ENCODE data around the gene WDR89. TPM values are rescaled to one million over a fixed set of nuclear protein-coding genes. Genes with fewer than 3 reads are reported as not detected.
"Not testable (repeated sequence)": the region's sequence is repeated elsewhere in the genome, so short reads cannot be mapped to it uniquely, and the experiment has no call there.

The WDR89 gene
- total RNA-seq, 1 donor from 2014 or later: 9.6 TPM

- Mint-ChIP-seq H3K27ac (ENCODE audit: unreplicated experiment) (no peak overlapping the region), H3K36me3 (ENCODE audit: unreplicated experiment) (no peaks in the 10 kb centered on the region), H3K27me3 (ENCODE audit: unreplicated experiment) (no peaks in the 10 kb centered on the region), H3K4me1 (ENCODE audit: low read depth, unreplicated experiment) (no peaks in the 10 kb centered on the region), H3K4me3 (ENCODE audit: unreplicated experiment) (no peak overlapping the region), H3K9me3 (ENCODE audit: unreplicated experiment) (no peaks in the 10 kb centered on the region)
- DNase-seq: no peak
- no peak for TF ChIP-seq CTCF (IDR thresholded peaks at IDR 0.05; ENCODE audit: partially characterized antibody, unreplicated experiment)
Measured at GRCh38 chr14:63663428-63664341, 22.0 kb upstream of the WDR89 start.

DNA sequence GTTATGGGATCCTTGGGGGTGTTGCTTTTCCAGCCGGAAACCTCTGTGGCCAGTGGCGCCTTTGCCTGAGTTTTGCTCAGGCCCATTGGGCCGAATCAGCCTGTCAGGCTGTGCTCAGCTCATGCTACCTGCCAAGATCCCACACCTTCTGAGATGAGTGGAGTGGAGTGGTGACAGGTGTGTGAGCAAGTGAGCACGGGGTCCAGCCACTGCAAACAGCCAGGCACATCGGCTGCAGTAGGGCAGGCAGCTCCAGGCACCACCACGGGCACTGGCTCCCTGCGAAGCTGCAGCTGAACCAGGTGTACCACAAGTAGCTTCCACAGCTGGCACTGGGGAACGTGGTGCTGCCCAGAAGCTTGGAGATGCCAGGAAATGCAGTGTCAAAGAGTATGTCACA lies 21.1 kb upstream of the WDR89 start:
- no peaks in the 10 kb centered on the region for H3K27me3 Mint-ChIP-seq (ENCODE audit: unreplicated experiment)
- no peak overlapping the region for H3K4me3 Mint-ChIP-seq (ENCODE audit: unreplicated experiment)
- H3K4me1 Mint-ChIP-seq (ENCODE audit: low read depth, unreplicated experiment): no peaks in the 10 kb centered on the region
- no peak for DNase-seq
- H3K27ac Mint-ChIP-seq (ENCODE audit: unreplicated experiment): no peak overlapping the region
- TF ChIP-seq CTCF (IDR thresholded peaks at IDR 0.05; ENCODE audit: partially characterized antibody, unreplicated experiment): no peak
- no peaks in the 10 kb centered on the region for H3K36me3 Mint-ChIP-seq (ENCODE audit: unreplicated experiment)
- no peaks in the 10 kb centered on the region for H3K9me3 Mint-ChIP-seq (ENCODE audit: unreplicated experiment)

DNA sequence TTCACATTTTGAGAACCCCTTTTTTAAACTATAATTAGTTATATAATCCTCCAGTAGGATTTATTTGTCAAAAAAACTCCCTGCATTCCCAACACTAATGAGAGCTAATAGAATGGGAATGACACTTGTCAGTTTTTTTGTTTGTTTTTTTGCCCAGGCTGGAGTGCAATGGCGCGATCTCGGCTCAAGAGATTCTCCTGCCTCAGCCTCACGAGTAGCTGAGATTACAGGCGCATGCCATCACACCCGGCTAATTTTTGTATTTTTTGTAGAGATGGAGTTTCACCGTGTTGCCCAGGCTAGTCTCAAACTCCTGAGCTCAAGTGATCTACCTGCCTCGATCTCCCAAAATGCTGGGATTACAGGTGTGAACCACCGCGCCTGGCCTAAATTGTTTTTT lies 20.2 kb upstream of the WDR89 start:
- H3K27ac Mint-ChIP-seq (ENCODE audit: unreplicated experiment); H3K27me3 Mint-ChIP-seq (ENCODE audit: unreplicated experiment); H3K36me3 Mint-ChIP-seq (ENCODE audit: unreplicated experiment); DNase-seq; H3K4me1 Mint-ChIP-seq (ENCODE audit: low read depth, unreplicated experiment); H3K4me3 Mint-ChIP-seq (ENCODE audit: unreplicated experiment); H3K9me3 Mint-ChIP-seq (ENCODE audit: unreplicated experiment): not testable (repeated sequence)

- DNase-seq: no peak
- Mint-ChIP-seq H3K27me3 (ENCODE audit: unreplicated experiment) (no peaks in the 10 kb centered on the region), H3K4me1 (ENCODE audit: low read depth, unreplicated experiment) (no peaks in the 10 kb centered on the region), H3K27ac (ENCODE audit: unreplicated experiment) (no peak overlapping the region), H3K36me3 (ENCODE audit: unreplicated experiment) (no peaks in the 10 kb centered on the region), H3K9me3 (ENCODE audit: unreplicated experiment) (no peaks in the 10 kb centered on the region), H3K4me3 (ENCODE audit: unreplicated experiment) (no peak overlapping the region)
- TF ChIP-seq CTCF (IDR thresholded peaks at IDR 0.05; ENCODE audit: partially characterized antibody, unreplicated experiment): no peak
Measured at GRCh38 chr14:63659726-63660125, 18.1 kb upstream of the WDR89 start.

DNA sequence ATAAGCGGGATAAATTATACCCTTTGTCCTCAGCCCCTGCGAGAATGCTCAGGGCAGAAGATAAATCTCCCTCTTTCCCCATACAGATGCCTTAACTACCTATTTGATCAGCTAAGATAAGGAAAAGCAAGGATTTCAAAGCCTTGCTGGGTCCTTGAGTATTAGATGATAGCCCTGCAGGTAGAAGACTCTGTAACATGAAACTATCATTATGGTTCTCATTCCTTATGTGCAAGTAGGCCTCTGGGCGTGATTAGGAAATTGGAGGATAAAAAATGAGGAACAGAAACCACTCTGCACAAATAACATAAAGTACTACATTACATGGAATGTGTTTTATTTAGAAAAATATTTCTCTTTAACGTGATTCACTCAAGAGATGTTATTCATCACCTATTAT lies 14.5 kb upstream of the WDR89 start:
- Mint-ChIP-seq H3K27ac (ENCODE audit: unreplicated experiment) (no peak overlapping the region), H3K4me1 (ENCODE audit: low read depth, unreplicated experiment) (no peaks in the 10 kb centered on the region), H3K9me3 (ENCODE audit: unreplicated experiment) (no peaks in the 10 kb centered on the region), H3K27me3 (ENCODE audit: unreplicated experiment) (no peaks in the 10 kb centered on the region), H3K4me3 (ENCODE audit: unreplicated experiment) (no peak overlapping the region), H3K36me3 (ENCODE audit: unreplicated experiment) (no peaks in the 10 kb centered on the region)
- no peak for DNase-seq
- no peak for TF ChIP-seq CTCF (IDR thresholded peaks at IDR 0.05; ENCODE audit: partially characterized antibody, unreplicated experiment)

All from glutamatergic neuron (in vitro differentiated cells).